Epithelial cell of esophagus (primary cell): ENCODE results near the gene MAP2.

Experiments used
- DNase-seq: peaks from one replicate; pipeline ENCODE4 v3.0.0; 2010; ENCODE audit warnings: low read depth
- H3K4me3 ChIP-seq: 2 replicates; pipeline ENCODE4 v1.5.1; 2011; ENCODE audit warnings: mild to moderate bottlenecking, low read length, control low read depth
- TF ChIP-seq, protein P1 (sequence below): IDR thresholded peaks from 2 replicates; pipeline ENCODE4 v1.5.1; 2011; ENCODE audit warnings: low read depth, mild to moderate bottlenecking, low read length, control low read depth, inconsistent platforms; ENCODE audit not compliant: insufficient read depth; ENCODE audit errors: missing control alignments

MAP2 gene

DNA sequence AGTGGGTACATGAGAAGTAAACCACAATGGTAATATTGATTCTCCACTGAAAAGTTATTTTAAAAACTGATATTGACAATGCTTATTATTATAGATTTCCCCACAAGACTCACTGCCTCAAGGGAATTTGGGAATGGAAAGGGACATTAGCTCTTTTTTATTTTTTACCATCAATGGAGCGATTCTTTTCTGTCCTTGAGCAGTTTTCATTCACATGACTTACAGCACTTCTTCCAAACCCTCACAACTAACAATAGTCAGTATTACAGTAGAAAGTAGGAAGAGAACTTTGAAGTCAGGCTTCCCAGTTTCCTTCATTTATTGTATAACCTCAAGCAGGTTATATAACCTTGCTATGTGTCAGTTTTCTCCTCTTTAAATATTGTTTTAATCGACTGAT is 343.5 kb downstream of the MAP2 start:
- DNase-seq = no peak
- TF ChIP-seq, protein P1, sequence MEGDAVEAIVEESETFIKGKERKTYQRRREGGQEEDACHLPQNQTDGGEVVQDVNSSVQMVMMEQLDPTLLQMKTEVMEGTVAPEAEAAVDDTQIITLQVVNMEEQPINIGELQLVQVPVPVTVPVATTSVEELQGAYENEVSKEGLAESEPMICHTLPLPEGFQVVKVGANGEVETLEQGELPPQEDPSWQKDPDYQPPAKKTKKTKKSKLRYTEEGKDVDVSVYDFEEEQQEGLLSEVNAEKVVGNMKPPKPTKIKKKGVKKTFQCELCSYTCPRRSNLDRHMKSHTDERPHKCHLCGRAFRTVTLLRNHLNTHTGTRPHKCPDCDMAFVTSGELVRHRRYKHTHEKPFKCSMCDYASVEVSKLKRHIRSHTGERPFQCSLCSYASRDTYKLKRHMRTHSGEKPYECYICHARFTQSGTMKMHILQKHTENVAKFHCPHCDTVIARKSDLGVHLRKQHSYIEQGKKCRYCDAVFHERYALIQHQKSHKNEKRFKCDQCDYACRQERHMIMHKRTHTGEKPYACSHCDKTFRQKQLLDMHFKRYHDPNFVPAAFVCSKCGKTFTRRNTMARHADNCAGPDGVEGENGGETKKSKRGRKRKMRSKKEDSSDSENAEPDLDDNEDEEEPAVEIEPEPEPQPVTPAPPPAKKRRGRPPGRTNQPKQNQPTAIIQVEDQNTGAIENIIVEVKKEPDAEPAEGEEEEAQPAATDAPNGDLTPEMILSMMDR = no peak
- H3K4me3 ChIP-seq = no peak overlapping the region

DNA sequence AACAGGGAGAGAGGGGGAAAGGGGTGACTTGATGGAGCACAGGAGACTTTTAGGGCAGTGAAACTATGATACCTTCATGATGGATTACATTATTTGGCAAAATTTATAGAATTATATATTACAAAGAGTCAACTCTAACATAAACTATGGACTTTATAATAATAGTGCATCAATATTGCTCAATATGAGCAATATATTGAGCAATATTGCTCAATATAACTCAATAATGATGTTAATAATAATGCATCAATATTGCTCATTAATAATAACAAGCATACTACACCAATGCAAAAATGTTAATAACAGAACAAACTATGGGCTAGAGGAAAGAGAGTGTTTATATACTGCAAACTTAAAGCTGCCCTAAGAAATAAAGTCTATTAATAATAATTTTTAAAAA is 344.7 kb downstream of the MAP2 start:
- TF ChIP-seq, protein P1 = no peak
- H3K4me3 ChIP-seq = no peak overlapping the region
- no peak for DNase-seq

DNA sequence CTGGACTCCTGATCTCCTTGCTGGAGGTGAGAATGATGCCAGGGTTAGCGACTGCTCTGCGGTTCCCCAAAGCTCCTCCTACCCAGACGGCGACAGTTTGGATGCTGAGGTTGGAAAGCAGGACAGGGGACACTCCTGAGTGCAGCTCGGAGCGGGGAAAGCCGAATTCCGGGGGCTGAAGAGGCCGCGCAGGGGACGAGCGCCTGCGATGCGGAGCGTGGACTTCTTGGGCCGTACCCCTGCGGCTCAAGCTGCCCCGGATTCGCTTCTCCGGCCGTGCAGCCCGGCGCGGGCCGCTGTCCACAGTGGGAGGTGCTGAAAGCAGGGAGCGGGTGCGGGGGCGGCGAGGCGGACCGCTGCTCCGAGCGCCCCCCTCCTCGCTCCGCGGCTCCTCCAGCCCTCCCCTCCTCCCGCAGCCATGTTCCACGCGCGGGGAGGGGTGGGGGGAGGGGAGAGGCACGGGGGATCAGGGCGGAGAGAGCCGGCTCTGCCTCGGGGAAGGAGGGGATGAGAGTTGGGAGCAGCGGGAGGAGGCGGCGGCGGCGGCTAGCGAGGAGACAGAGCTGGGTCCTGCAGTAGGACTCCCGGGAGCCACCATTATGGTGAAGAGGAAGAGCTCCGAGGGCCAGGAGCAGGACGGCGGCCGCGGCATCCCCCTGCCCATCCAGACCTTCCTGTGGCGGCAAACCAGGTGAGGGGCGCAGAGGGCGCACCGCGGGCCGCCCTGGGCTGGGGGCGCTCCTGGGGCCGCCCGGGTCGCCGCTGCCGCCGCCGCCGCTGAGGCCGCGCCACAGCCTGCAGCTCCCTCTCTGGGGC is 347.8 kb downstream of the MAP2 start, which contains the start of gene UNC80:
Gene UNC80 (plus strand): TSS at position 359 of the 816 bp plus-strand sequence. CDS start 241 bp downstream, at position 600.
- peak; percentile 68 for DNase-seq
- H3K4me3 ChIP-seq = peak within 1 kb of the TSS; percentile 16
- TF ChIP-seq, protein P1 = no peak

DNA sequence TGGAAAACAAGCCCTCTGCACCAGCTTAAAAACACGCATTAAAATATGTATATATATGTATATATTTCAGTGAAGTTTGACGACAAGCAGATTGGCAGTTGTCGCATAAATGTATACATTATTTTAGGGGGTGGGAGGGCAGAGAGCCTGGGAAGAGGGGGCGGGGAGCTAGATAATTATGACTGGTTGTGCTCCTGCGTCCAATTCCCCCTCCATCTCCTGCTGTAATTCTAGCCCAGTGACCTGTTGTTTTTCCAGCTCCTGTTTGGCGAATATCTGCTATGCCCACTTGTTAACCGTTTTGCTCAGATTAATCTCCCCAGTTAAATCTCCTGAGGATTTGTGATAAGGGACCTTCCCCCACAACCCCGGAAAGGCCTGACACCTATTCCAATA is 348.4 kb downstream of the MAP2 start:
- TF ChIP-seq, protein P1 = no peak
- H3K4me3 ChIP-seq = no peak overlapping the region
- DNase-seq = no peak

DNA sequence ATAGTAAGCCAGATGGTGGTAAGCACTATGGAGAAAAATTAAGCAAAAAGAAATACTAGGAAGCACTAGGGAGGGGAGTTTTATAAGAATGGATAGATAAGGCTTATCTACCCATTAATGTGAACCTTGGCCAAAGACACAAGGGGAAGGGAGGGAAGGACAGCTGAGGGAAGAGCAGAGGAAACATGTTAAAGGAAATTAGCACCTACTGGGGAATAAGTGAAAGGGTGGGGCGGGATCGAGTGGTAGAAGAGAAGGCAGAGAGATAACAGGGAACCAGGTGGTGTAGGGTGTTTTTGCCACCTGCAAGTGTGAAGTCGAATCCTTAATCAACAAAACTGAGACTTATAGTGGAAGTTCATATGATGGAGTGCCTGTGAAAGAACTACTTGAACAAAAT is 349.5 kb downstream of the MAP2 start:
- DNase-seq = no peak
- TF ChIP-seq, protein P1 = no peak
- no peak overlapping the region for H3K4me3 ChIP-seq
